ENCODE measurements around the gene ZNF764.

DNA sequence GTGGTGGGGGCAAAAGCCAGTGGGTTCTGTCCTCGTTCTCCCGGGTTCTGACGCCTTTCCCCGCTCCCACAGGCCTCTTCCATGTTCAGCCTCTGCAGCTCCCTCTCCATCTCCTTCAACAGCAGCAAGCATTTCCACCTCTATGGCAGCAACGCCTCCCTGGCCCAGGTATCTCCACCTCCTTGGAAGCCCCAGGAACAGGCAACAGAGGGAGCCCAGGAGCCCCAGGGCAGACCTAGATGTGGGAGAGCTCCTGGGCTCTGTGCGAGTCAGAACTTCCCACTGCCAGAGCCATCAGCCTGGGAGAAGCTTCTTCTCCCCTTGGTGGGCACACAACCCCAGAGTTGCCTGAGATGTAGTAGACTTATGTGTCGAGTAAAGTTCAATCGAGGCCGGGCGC, 39.6 kb downstream of the ZNF764 start:
- no peak for TF ChIP-seq POLR2A (IDR thresholded peaks at IDR 0.05; ENCODE audit: low read depth)
- no peak for TF ChIP-seq EP300 (IDR thresholded peaks at IDR 0.05)
- TF ChIP-seq, protein P1, sequence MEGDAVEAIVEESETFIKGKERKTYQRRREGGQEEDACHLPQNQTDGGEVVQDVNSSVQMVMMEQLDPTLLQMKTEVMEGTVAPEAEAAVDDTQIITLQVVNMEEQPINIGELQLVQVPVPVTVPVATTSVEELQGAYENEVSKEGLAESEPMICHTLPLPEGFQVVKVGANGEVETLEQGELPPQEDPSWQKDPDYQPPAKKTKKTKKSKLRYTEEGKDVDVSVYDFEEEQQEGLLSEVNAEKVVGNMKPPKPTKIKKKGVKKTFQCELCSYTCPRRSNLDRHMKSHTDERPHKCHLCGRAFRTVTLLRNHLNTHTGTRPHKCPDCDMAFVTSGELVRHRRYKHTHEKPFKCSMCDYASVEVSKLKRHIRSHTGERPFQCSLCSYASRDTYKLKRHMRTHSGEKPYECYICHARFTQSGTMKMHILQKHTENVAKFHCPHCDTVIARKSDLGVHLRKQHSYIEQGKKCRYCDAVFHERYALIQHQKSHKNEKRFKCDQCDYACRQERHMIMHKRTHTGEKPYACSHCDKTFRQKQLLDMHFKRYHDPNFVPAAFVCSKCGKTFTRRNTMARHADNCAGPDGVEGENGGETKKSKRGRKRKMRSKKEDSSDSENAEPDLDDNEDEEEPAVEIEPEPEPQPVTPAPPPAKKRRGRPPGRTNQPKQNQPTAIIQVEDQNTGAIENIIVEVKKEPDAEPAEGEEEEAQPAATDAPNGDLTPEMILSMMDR (IDR thresholded peaks at IDR 0.05): no peak

Measured in esophagus muscularis mucosa (tissue), 4 donors.